ENCODE measurements around the gene RFNG.

GRCh38 chr17:82018989-82019689, 32.5 kb downstream of the RFNG start:
- TF ChIP-seq ERF (CRISPR knock-in tag; IDR thresholded peaks at IDR 0.05) (no peak), YY1 (IDR thresholded peaks at IDR 0.05; ENCODE audit: insufficient read depth, insufficient replicate concordance, low read depth, low read length) (no peak), FOXJ3 (CRISPR knock-in tag; IDR thresholded peaks at IDR 0.05; ENCODE audit: borderline replicate concordance) (no peak), TAF1 (CRISPR knock-in tag; IDR thresholded peaks at IDR 0.05) (no peak)
